A549 (cell line): ENCODE results near the gene FHL2.

Experiments used
- POLR2A ChIP-seq: IDR thresholded peaks from 2 replicates; pipeline ENCODE4 v1.6.1; 2012; ENCODE audit warnings: mild to moderate bottlenecking, low read length
- RAD21 ChIP-seq, 2 experiments: fragments of >200 bp in 1 of 2; sonication (Bioruptor Twin) in 1 of 2; formaldehyde crosslinking in 1 of 2; IDR thresholded peaks in 1 of 2; conservative IDR thresholded peaks in 1 of 2; 2 replicates in 1 of 2; 3 replicates in 1 of 2; pipeline ENCODE4 v1.6.1; 2012 to 2018; ENCODE audit warnings: inconsistent platforms in 1 of 2
- RNF2 ChIP-seq: fragments of 200-600 bp; sonication (generic); IDR thresholded peaks from 2 replicates; pipeline ENCODE4 v1.6.1; 2016; ENCODE audit warnings: low read depth, mild to moderate bottlenecking, antibody characterized with exemption, moderate library complexity, borderline replicate concordance
- TF ChIP-seq, protein P1 (sequence below): fragments of >200 bp; sonication (Bioruptor Twin); formaldehyde crosslinking; IDR thresholded peaks from 3 replicates; pipeline ENCODE4 v1.5.1; 2016

DNA sequence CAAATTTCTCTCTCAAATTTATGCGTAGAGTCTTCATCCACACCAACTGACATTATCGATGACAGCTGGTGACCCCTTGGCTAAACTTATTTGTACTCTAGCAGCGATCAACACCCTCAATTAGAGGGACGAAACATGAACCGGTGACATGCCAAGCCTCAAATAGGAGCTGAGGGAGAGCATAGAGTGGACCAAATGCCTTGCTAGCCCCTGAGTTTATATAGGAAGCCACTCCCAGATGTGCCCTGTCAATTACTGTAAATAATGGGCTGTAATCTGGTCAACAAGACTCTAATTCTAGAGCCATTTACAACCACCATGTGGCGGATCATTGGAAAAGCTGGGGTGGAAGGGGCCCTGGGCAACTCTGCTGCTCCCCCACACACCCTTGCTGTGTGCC, 47.6 kb upstream of the FHL2 start:
- TF ChIP-seq RNF2 (no peak), RAD21 (conservative IDR thresholded peaks at IDR 0.05 in 1 of 2, IDR thresholded peaks at IDR 0.05 in 1 of 2) (no peak), POLR2A (no peak)
- TF ChIP-seq, protein P1, sequence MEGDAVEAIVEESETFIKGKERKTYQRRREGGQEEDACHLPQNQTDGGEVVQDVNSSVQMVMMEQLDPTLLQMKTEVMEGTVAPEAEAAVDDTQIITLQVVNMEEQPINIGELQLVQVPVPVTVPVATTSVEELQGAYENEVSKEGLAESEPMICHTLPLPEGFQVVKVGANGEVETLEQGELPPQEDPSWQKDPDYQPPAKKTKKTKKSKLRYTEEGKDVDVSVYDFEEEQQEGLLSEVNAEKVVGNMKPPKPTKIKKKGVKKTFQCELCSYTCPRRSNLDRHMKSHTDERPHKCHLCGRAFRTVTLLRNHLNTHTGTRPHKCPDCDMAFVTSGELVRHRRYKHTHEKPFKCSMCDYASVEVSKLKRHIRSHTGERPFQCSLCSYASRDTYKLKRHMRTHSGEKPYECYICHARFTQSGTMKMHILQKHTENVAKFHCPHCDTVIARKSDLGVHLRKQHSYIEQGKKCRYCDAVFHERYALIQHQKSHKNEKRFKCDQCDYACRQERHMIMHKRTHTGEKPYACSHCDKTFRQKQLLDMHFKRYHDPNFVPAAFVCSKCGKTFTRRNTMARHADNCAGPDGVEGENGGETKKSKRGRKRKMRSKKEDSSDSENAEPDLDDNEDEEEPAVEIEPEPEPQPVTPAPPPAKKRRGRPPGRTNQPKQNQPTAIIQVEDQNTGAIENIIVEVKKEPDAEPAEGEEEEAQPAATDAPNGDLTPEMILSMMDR: no peak
